Adrenal gland (tissue), 12 donors: ENCODE results near the gene NLGN2. TPM values are rescaled to one million over a fixed set of nuclear protein-coding genes. Genes with fewer than 3 reads are reported as not detected.
"Not testable (repeated sequence)": the region's sequence is repeated elsewhere in the genome, so short reads cannot be mapped to it uniquely, and the experiment has no call there.

Experiments
- DNase-seq, 7 donors: peaks; one replicate each; pipeline ENCODE4 v3.0.0-alpha.2; 2019 to 2020
- H3K27ac ChIP-seq, 5 donors: fragments of 200-600 bp; sonication (generic) in 4 of 5; 1 replicate in 3 of 5; 2 replicates in 2 of 5; pipeline versions ENCODE4 v1.5.1 to v1.8.0; 2016 to 2020; ENCODE audit warnings: mild to moderate bottlenecking in 1 of 5
- H3K27me3 ChIP-seq: fragments of 200-600 bp; 2 replicates; pipeline ENCODE4 v1.8.0; 2021
- H3K36me3 ChIP-seq, 2 donors: fragments of 200-600 bp; replicated peaks in 1 of 2; 1 replicate in 1 of 2; 2 replicates in 1 of 2; pipeline versions ENCODE4 v1.5.1 to v1.8.0; 2018 to 2022
- H3K4me1 ChIP-seq, 2 donors: fragments of 200-600 bp; replicated peaks in 1 of 2; 1 replicate in 1 of 2; 2 replicates in 1 of 2; pipeline versions ENCODE4 v1.5.1 to v1.8.0; 2018 to 2021
- H3K4me3 ChIP-seq, 4 donors: fragments of 200-600 bp; sonication (generic) in 3 of 4; one replicate each; pipeline ENCODE4 v1.5.1; 2016 to 2018
- H3K9me3 ChIP-seq, 3 donors: fragments of 200-600 bp; sonication (generic) in 1 of 3; replicated peaks in 1 of 3; 1 replicate in 2 of 3; 2 replicates in 1 of 3; pipeline versions ENCODE4 v1.5.1 to v1.8.0; 2016 to 2021
- CTCF ChIP-seq, 6 experiments: fragments of 450-650 bp in 4 of 6; fragments of 200-600 bp in 2 of 6; sonication (generic) in 1 of 6; IDR thresholded peaks; 1 replicate in 5 of 6; 2 replicates in 1 of 6; pipeline versions ENCODE4 v1.5.1 to v1.8.0; 2016 to 2021; ENCODE audit warnings: antibody characterized with exemption in 6 of 6, mild to moderate bottlenecking in 2 of 6, moderate library complexity in 1 of 6
- POLR2A ChIP-seq, 2 donors: fragments of 450-650 bp; IDR thresholded peaks; one replicate each; pipeline ENCODE4 v1.6.1; 2017; ENCODE audit warnings: antibody characterized with exemption in 2 of 2, mild to moderate bottlenecking in 2 of 2, moderate library complexity in 1 of 2
- WGBS, 4 donors: extraction: QIAGEN DNeasy Blood & Tissue Kit in 2 of 4; methylation state at CpG; one replicate each; pipeline versions ENCODE4 v1.1.5 to v1.1.7; 2013 to 2017; 5-methylcytosine and 5-hydroxymethylcytosine counted together
- intact Hi-C, 2 donors: fragments of 100-400 bp; cut with DNase I; formaldehyde crosslinking; loops; one replicate each; pipeline versions ENCODE4 v1.14.1 to v1.15.0; 2022 to 2023
- polyA plus RNA-seq, 3 donors: library from polyadenylated mRNA; stranded (reverse); fragments of 200-250 nt in 2 of 3; fragments of 350-450 nt in 1 of 3; fragmentation: Illumina TruSeq in 1 of 3; extraction: RNeasy Lipid Tissue Mini Kit (QIAGEN cat#74804) in 1 of 3; gene quantifications; one replicate each; pipeline ENCODE4 v1.2.3, GENCODE V29; 2013 to 2014
- total RNA-seq, 9 donors: library from RNA; depleted of rRNA in 4 of 9; stranded (reverse); fragments of >200 nt in 4 of 9; fragments of 120-200 nt in 1 of 9; fragmentation: NEBNext Ultra II Directional in 1 of 9; extraction: Animal tissue kit (Norgen Biotek cat#: 25700) in 1 of 9; gene quantifications; one replicate each; pipeline versions ENCODE4 v1.1.0 to v1.2.4, GENCODE V29; 2013 to 2023
- donor health status: healthy with polysubstance abuse.
- donor health status: Bipolar disorder and iron deficiency.
- donor health status: DM: yes; HTN: yes; CAD: no.
- donor health status: DM: no; HTN: no; CAD: no.
- donor health status: DM: no; HTN: no; CAD: no.
- donor health status: DM: yes; HTN: yes; CAD: no.

The NLGN2 gene
- total and polyA plus RNA-seq, 12 donors: 2.8 to 44.6 (median 16.6) TPM

GRCh38 chr17:7367083-7367482, 40.6 kb upstream of the NLGN2 start:
- Histone ChIP-seq H3K4me3 (no peak overlapping the region), H3K27me3 (no peaks in the 10 kb centered on the region), H3K9me3 (no peaks in the 10 kb centered on the region), H3K27ac (no peak overlapping the region), H3K36me3 (no peaks in the 10 kb centered on the region), H3K4me1 (no peaks in the 10 kb centered on the region)
- no peak for TF ChIP-seq CTCF (IDR thresholded peaks at IDR 0.05)
- TF ChIP-seq POLR2A (IDR thresholded peaks at IDR 0.05): no peak
- no peak for DNase-seq
- 78 to 86% (median 82%) methylated on average over 6 to 8 of the region's 8 CpGs for WGBS, 4 donors
- intact Hi-C loops: no loop called here

GRCh38 chr17:7367918-7368598, 39.6 kb upstream of the NLGN2 start:
- intact Hi-C loops: no loop called here

GRCh38 chr17:7368599-7368994, 39.0 kb upstream of the NLGN2 start:
- WGBS, 4 donors: 72 to 83% (median 81%) methylated on average over 5 of the region's 5 CpGs
- H3K4me1 ChIP-seq, H3K4me3 ChIP-seq, H3K9me3 ChIP-seq, H3K27me3 ChIP-seq, H3K36me3 ChIP-seq, H3K27ac ChIP-seq, intact Hi-C loops, DNase-seq: not testable (repeated sequence)

More at GRCh38 chr17:7367918-7368598, 39.6 kb upstream of the NLGN2 start:
- Histone ChIP-seq H3K27me3 (no peaks in the 10 kb centered on the region), H3K36me3 (no peaks in the 10 kb centered on the region), H3K9me3 (no peaks in the 10 kb centered on the region), H3K4me3 (no peak overlapping the region), H3K4me1 (no peaks in the 10 kb centered on the region), H3K27ac (no peak overlapping the region)
- TF ChIP-seq CTCF (IDR thresholded peaks at IDR 0.05) (no peak), POLR2A (IDR thresholded peaks at IDR 0.05) (no peak)
- 63 to 74% (median 66%) methylated on average over 13 of the region's 13 CpGs for WGBS, 4 donors
- no peak for DNase-seq

GRCh38 chr17:7369825-7370224, 37.8 kb upstream of the NLGN2 start:
- H3K9me3 ChIP-seq: no peaks in the 10 kb centered on the region
- no peak for DNase-seq
- no peaks in the 10 kb centered on the region for H3K27me3 ChIP-seq
- H3K36me3 ChIP-seq: no peaks in the 10 kb centered on the region
- H3K4me1 ChIP-seq: no peaks in the 10 kb centered on the region
- intact Hi-C loops: no loop called here
- H3K27ac ChIP-seq: no peak overlapping the region
- TF ChIP-seq POLR2A (IDR thresholded peaks at IDR 0.05) (no peak), CTCF (IDR thresholded peaks at IDR 0.05) (no peak)
- H3K4me3 ChIP-seq: no peak overlapping the region
- 75 to 83% (median 79%) methylated on average over 5 of the region's 5 CpGs for WGBS, 4 donors

GRCh38 chr17:7370853-7371252, 36.8 kb upstream of the NLGN2 start:
- intact Hi-C loops: no loop called here

More at GRCh38 chr17:7370853-7371252, 36.8 kb upstream of the NLGN2 start:
- Histone ChIP-seq H3K9me3 (no peaks in the 10 kb centered on the region), H3K4me3 (no peak overlapping the region), H3K27me3 (no peaks in the 10 kb centered on the region), H3K4me1 (no peaks in the 10 kb centered on the region), H3K27ac (no peak overlapping the region), H3K36me3 (no peaks in the 10 kb centered on the region)
- TF ChIP-seq CTCF (IDR thresholded peaks at IDR 0.05) (no peak), POLR2A (IDR thresholded peaks at IDR 0.05) (no peak)
- DNase-seq: no peak
- 78 to 90% (median 82%) methylated on average over 4 of the region's 4 CpGs for WGBS, 4 donors
